Kidney (tissue), 14 donors: Measurements from ENCODE around the gene ULK3. TPM values are rescaled to one million over a fixed set of nuclear protein-coding genes. Genes with fewer than 3 reads are reported as not detected.
A peak's percentile ranks its signal among the peaks of the same experiment; 100 is the strongest.

Experiments
- DNase-seq, 5 donors: peaks; one replicate each; pipeline ENCODE4 v3.0.0-alpha.2; 2013 to 2020
- FAIRE-seq: peaks from 2 replicates; lab custom pipeline; 2012; peaks lifted over from hg19 to GRCh38; lab: Jason Lieb, UNC
- H3K27ac ChIP-seq, 2 donors: one replicate each; pipeline ENCODE4 v1.7.0; 2013; ENCODE audit warnings: low read depth in 2 of 2, low read length in 2 of 2, inconsistent platforms in 1 of 2
- H3K27me3 ChIP-seq: one replicate; pipeline ENCODE4 v1.7.1; 2013; ENCODE audit warnings: low read length, inconsistent platforms; ENCODE audit not compliant: control insufficient read depth, insufficient read depth
- H3K36me3 ChIP-seq, 3 donors: one replicate each; pipeline versions ENCODE4 v1.7.0 to v1.7.1; 2013; ENCODE audit warnings: low read length in 3 of 3, control low read depth in 1 of 3, inconsistent platforms in 1 of 3; ENCODE audit not compliant: insufficient read depth in 3 of 3, control insufficient read depth in 2 of 3
- H3K4me1 ChIP-seq, 3 donors: one replicate each; pipeline versions ENCODE4 v1.7.0 to v1.7.1; 2013; ENCODE audit warnings: low read length in 3 of 3, inconsistent platforms in 1 of 3, low read depth in 1 of 3; ENCODE audit not compliant: control insufficient read depth in 2 of 3, insufficient read depth in 2 of 3
- H3K4me3 ChIP-seq, 3 donors: one replicate each; pipeline versions ENCODE4 v1.7.0 to v1.8.1; 2013; ENCODE audit warnings: low read length in 3 of 3, control low read depth in 1 of 3, inconsistent platforms in 1 of 3
- H3K9ac ChIP-seq, 3 donors: one replicate each; pipeline versions ENCODE4 v1.7.0 to v1.7.1; 2013; ENCODE audit warnings: low read length in 3 of 3, control low read depth in 1 of 3, inconsistent platforms in 1 of 3
- H3K9me3 ChIP-seq, 3 donors: one replicate each; pipeline versions ENCODE4 v1.7.0 to v1.7.1; 2013; ENCODE audit warnings: low read length in 3 of 3, control low read depth in 1 of 3, inconsistent platforms in 1 of 3; ENCODE audit not compliant: control insufficient read depth in 2 of 3, insufficient read depth in 1 of 3
- intact Hi-C: fragments of 100-400 bp; cut with DNase I; formaldehyde crosslinking; loops from one replicate; pipeline ENCODE4 v1.11.1; 2022
- polyA plus RNA-seq: library from polyadenylated mRNA; stranded (reverse); fragments of 350-450 nt; fragmentation: Illumina TruSeq; extraction: RNeasy Lipid Tissue Mini Kit (QIAGEN cat#74804); gene quantifications from one replicate; pipeline ENCODE4 v1.2.3, GENCODE V29; 2014; ENCODE audit warnings: low read depth, low replicate concordance; ENCODE audit not compliant: insufficient read depth
- total RNA-seq: library from RNA; stranded (reverse); fragmentation: NEBNext Ultra II Directional; extraction: Animal tissue kit (Norgen Biotek cat#: 25700); gene quantifications from one replicate; pipeline ENCODE4 v1.2.1, GENCODE V29; 2021
- TF ChIP-seq, protein P1 (sequence below): IDR thresholded peaks from 3 replicates; pipeline ENCODE4 v1.5.1; 2012; ENCODE audit warnings: mild to moderate bottlenecking, moderate library complexity, borderline replicate concordance; ENCODE audit not compliant: insufficient read depth; ENCODE audit errors: extremely low read depth
- donor health status: control.
- donor health status: control.
- donor health status: control.
- donor health status: control.
- donor health status: control.
- donor health status: DM: yes; HTN: yes; CAD: no.
- donor health status: Normal renal cell carcinoma (clear cell type).

The ULK3 gene
- total and polyA plus RNA-seq, 2 donors from 2014 or later, result 34.5 to 36.1 TPM

GRCh38 chr15:74808840-74809229 lies 34.1 kb downstream of the ULK3 start:
- Histone ChIP-seq H3K9ac (no peak overlapping the region), H3K9me3 (no peaks in the 10 kb centered on the region), H3K4me3 (no peak overlapping the region), H3K4me1 (no peaks in the 10 kb centered on the region), H3K27ac (no peak overlapping the region), H3K27me3 (no peaks in the 10 kb centered on the region), H3K36me3 (no peaks in the 10 kb centered on the region)
- DNase-seq (no peak), FAIRE-seq (no peak)
- TF ChIP-seq, protein P1, sequence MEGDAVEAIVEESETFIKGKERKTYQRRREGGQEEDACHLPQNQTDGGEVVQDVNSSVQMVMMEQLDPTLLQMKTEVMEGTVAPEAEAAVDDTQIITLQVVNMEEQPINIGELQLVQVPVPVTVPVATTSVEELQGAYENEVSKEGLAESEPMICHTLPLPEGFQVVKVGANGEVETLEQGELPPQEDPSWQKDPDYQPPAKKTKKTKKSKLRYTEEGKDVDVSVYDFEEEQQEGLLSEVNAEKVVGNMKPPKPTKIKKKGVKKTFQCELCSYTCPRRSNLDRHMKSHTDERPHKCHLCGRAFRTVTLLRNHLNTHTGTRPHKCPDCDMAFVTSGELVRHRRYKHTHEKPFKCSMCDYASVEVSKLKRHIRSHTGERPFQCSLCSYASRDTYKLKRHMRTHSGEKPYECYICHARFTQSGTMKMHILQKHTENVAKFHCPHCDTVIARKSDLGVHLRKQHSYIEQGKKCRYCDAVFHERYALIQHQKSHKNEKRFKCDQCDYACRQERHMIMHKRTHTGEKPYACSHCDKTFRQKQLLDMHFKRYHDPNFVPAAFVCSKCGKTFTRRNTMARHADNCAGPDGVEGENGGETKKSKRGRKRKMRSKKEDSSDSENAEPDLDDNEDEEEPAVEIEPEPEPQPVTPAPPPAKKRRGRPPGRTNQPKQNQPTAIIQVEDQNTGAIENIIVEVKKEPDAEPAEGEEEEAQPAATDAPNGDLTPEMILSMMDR, result no peak
- intact Hi-C loops, result no loop called here

- no peaks in the 10 kb centered on the region for H3K4me1 ChIP-seq
- intact Hi-C loops, result no loop called here
- H3K27me3 ChIP-seq, result no peaks in the 10 kb centered on the region
- TF ChIP-seq, protein P1, result no peak
- DNase-seq, result no peak
- H3K27ac ChIP-seq, result no peak overlapping the region
- peaks cover 0 to 3% (median 0%) of the 10 kb centered on the region in 3 donors for H3K36me3 ChIP-seq
- no peak overlapping the region for H3K4me3 ChIP-seq
- H3K9me3 ChIP-seq, result no peaks in the 10 kb centered on the region
- no peak for FAIRE-seq
- H3K9ac ChIP-seq, result no peak overlapping the region
These were observed 34.7 kb downstream of the ULK3 start for GRCh38 chr15:74808078-74808839.

DNA sequence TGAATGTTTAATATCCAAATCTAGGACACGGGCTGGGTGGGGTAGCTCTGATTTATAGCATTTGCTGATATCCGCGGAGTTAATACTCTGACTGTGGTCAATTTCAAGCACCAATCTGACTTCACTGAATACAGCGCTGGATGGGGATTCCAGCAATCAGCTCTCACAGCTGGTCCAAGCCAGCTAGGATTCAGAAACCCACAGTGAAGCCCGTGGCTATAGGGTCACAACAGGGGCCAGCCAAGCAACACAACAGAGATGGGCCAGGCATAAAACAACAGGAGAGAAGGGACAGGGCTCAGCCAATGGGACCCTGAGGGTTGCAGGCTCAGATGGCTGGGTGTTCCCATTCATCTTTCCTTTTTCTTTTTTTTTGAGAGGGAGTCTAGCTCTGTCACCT lies 35.7 kb downstream of the ULK3 start:
- no peak overlapping the region for H3K4me3 ChIP-seq
- intact Hi-C loops, result no loop called here
- peaks cover 0 to 4% (median 0%) of the 10 kb centered on the region in 3 donors for H3K36me3 ChIP-seq
- TF ChIP-seq, protein P1, result no peak
- no peaks in the 10 kb centered on the region for H3K27me3 ChIP-seq
- FAIRE-seq (no peak), DNase-seq (peak in 1 of 5 donors; percentile 65)
- no peaks in the 10 kb centered on the region for H3K9me3 ChIP-seq
- H3K27ac ChIP-seq, result no peak overlapping the region
- no peaks in the 10 kb centered on the region for H3K4me1 ChIP-seq
- no peak overlapping the region for H3K9ac ChIP-seq

DNA sequence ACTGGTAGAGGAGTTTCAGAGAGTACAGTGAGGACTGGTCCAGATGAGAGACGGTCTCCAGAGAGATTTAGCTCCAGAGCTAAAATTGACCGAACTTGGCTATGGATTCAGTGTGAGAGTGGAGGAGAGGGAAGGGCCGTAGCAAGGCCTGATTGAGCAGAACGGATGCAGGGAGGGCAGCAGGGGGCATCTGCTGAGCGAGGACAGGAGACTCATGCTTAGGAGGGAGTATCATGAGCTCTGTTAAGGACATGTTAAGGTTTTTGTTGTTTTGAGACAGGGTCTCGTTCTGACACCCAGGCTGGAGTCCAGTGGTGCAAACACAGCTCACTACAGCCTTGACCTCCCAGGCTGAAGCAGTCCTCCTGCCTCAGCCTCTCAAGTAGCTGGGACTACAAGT lies 38.0 kb downstream of the ULK3 start:
- H3K9me3 ChIP-seq, result no peaks in the 10 kb centered on the region
- peaks cover 0 to 10% (median 3%) of the 10 kb centered on the region in 3 donors for H3K36me3 ChIP-seq
- intact Hi-C loops, result no loop called here
- TF ChIP-seq, protein P1, result no peak
- H3K9ac ChIP-seq, result no peak overlapping the region
- no peak overlapping the region for H3K4me3 ChIP-seq
- DNase-seq, result no peak
- no peaks in the 10 kb centered on the region for H3K27me3 ChIP-seq
- no peak overlapping the region for H3K27ac ChIP-seq
- FAIRE-seq, result no peak
- H3K4me1 ChIP-seq, result peaks cover 0 to 3% (median 0%) of the 10 kb centered on the region in 3 donors
